K562 (cell line): Measurements from ENCODE around the gene MALRD1. TPM values are rescaled to one million over a fixed set of nuclear protein-coding genes. Genes with fewer than 3 reads are reported as not detected.

ENCODE experiments used
- ATAC-seq: fragments of 200-7000 bp; cut with Tn5 transposase; 3 replicates; pipeline ENCODE4 v1.9.1; 2020; ENCODE audit warnings: moderate library complexity
- BruUV-seq: library from RNA; stranded (reverse); fragments of 400-500 nt; replicated peaks from 2 replicates; lab custom pipeline; 2021; lab: Mats Ljungman, UMichigan
- CTCF ChIA-PET: fragments of 300-600 bp; formaldehyde crosslinking; extraction: SDS; loops from one replicate; lab custom pipeline; 2021; ENCODE audit warnings: low intra/inter-chr PET ratio; lab: Yijun Ruan, JAX
- POLR2A ChIA-PET: fragments of 300-600, 350-650 bp; sonication (Branson Sonifier 250); formaldehyde crosslinking; extraction: SDS; loops from one replicate; lab custom pipeline; 2021; ENCODE audit warnings: antibody characterized with exemption, inconsistent platforms; lab: Yijun Ruan, JAX
- DNase-seq, 4 experiments: peaks; one replicate each; pipeline versions ENCODE4 v3.0.0 to v3.0.0-alpha.2; 2011 to 2018; ENCODE audit warnings: low spot score in 3 of 4, mixed read lengths in 3 of 4; ENCODE audit errors: extremely low read depth in 1 of 4
- FAIRE-seq: peaks from 2 replicates; lab custom pipeline; 2011; peaks lifted over from hg19 to GRCh38; lab: Jason Lieb, UNC
- H2AFZ ChIP-seq: 2 replicates; pipeline ENCODE4 v1.6.0; 2011; ENCODE audit warnings: low read depth, low read length, control low read depth, inconsistent platforms
- H3K27ac ChIP-seq: fragments of 200-600 bp; 3 replicates; pipeline ENCODE4 v1.8.0; 2011; ENCODE audit warnings: low read depth, mild to moderate bottlenecking, control low read depth, inconsistent platforms, low read length, moderate library complexity, mixed read lengths; ENCODE audit errors: extremely low read depth
- H3K27me3 ChIP-seq, 2 experiments: fragments of 300-600 bp in 1 of 2; 2 replicates in 1 of 2; 3 replicates in 1 of 2; pipeline versions ENCODE4 v1.6.0 to v1.8.0; 2011; ENCODE audit warnings: inconsistent platforms in 2 of 2, low read length in 2 of 2, mild to moderate bottlenecking in 1 of 2, mixed read lengths in 1 of 2, moderate library complexity in 1 of 2; ENCODE audit not compliant: control insufficient read depth in 2 of 2, insufficient read depth in 2 of 2
- H3K36me3 ChIP-seq: fragments of 300-600 bp; 3 replicates; pipeline ENCODE4 v1.8.0; 2011; ENCODE audit warnings: mild to moderate bottlenecking, low read length, inconsistent platforms; ENCODE audit not compliant: control insufficient read depth, insufficient read depth
- H3K4me1 ChIP-seq, 2 experiments: fragments of 200-600 bp in 1 of 2; replicated peaks in 1 of 2; 2 replicates in 1 of 2; 3 replicates in 1 of 2; pipeline versions ENCODE4 v1.5.1 to v1.8.0; 2011; ENCODE audit warnings: inconsistent platforms in 2 of 2, low read length in 2 of 2, mild to moderate bottlenecking in 1 of 2, mixed read lengths in 1 of 2, moderate library complexity in 1 of 2; ENCODE audit not compliant: control insufficient read depth in 2 of 2, insufficient read depth in 2 of 2
- H3K4me2 ChIP-seq: 2 replicates; pipeline ENCODE4 v1.6.1; 2011; ENCODE audit warnings: low read length, control low read depth, inconsistent platforms, mixed read lengths; ENCODE audit not compliant: insufficient read depth
- H3K4me3 ChIP-seq: fragments of 200-600 bp; sonication (generic), shearing (Covaris generic); 2 replicates; pipeline ENCODE4 v1.5.1; 2016; ENCODE audit warnings: control low read depth, inconsistent platforms
- H3K79me2 ChIP-seq: fragments of 200-600 bp; 3 replicates; pipeline ENCODE4 v1.8.0; 2011; ENCODE audit warnings: low read length, inconsistent platforms; ENCODE audit not compliant: control insufficient read depth, insufficient read depth
- H3K9ac ChIP-seq, 2 experiments: 2 replicates each; pipeline versions ENCODE4 v1.6.0 to v1.6.1; 2011; ENCODE audit warnings: low read depth in 2 of 2, low read length in 2 of 2, control low read depth in 1 of 2, inconsistent platforms in 1 of 2, mild to moderate bottlenecking in 1 of 2, mixed read lengths in 1 of 2; ENCODE audit not compliant: insufficient read depth in 1 of 2
- H3K9me1 ChIP-seq: one replicate; pipeline ENCODE4 v1.6.0; 2011; ENCODE audit warnings: inconsistent platforms, mild to moderate bottlenecking, low read length, moderate library complexity; ENCODE audit not compliant: control insufficient read depth, insufficient read depth
- H3K9me3 ChIP-seq: replicated peaks from 2 replicates; pipeline ENCODE4 v1.5.1; 2011; ENCODE audit warnings: low read depth, low read length, inconsistent platforms; ENCODE audit not compliant: control insufficient read depth, insufficient read depth
- H4K20me1 ChIP-seq: replicated peaks from 2 replicates; pipeline ENCODE4 v1.6.1; 2011; ENCODE audit warnings: low read length, inconsistent platforms, mixed read lengths; ENCODE audit not compliant: control insufficient read depth, insufficient read depth
- ASH1L ChIP-seq: fragments of 450-650 bp; IDR thresholded peaks from 2 replicates; pipeline ENCODE4 v1.6.1; 2018; ENCODE audit warnings: borderline replicate concordance, mild to moderate bottlenecking, low read depth; ENCODE audit not compliant: partially characterized antibody
- ATF3 ChIP-seq, 2 experiments: fragments of 450-650 bp in 1 of 2; sonication (generic) in 1 of 2; formaldehyde crosslinking in 1 of 2; IDR thresholded peaks in 1 of 2; conservative IDR thresholded peaks in 1 of 2; 2 replicates each; pipeline versions ENCODE4 v1.6.1 to v1.8.1; 2016 to 2023; ENCODE audit warnings: mild to moderate bottlenecking in 2 of 2, moderate library complexity in 2 of 2, inconsistent platforms in 1 of 2, missing genetic modification reagents in 1 of 2
- CTBP1 ChIP-seq: fragments of 450-650 bp; IDR thresholded peaks from 2 replicates; pipeline ENCODE4 v1.6.1; 2016; ENCODE audit warnings: borderline replicate concordance
- ELF4 ChIP-seq: fragments of 450-650 bp; formaldehyde crosslinking; IDR thresholded peaks from 2 replicates; pipeline ENCODE4 v1.4.0; 2022; ENCODE audit warnings: missing genetic modification characterization
- GATAD2A ChIP-seq: fragments of 450-650 bp; IDR thresholded peaks from 2 replicates; pipeline ENCODE4 v1.6.1; 2017
- GMEB1 ChIP-seq: fragments of 250-450 bp; sonication (Bioruptor Pico); IDR thresholded peaks from 2 replicates; pipeline ENCODE4 v1.4.0; 2020; ENCODE audit warnings: mild to moderate bottlenecking
- GTF2F1 ChIP-seq: IDR thresholded peaks from 2 replicates; pipeline ENCODE4 v1.6.1; 2011; ENCODE audit warnings: low read depth, low read length, improper control_type of control experiment
- HNRNPUL1 ChIP-seq: fragments of 200-400 bp; formaldehyde crosslinking; IDR thresholded peaks from 2 replicates; pipeline ENCODE4 v1.6.1; 2017; ENCODE audit warnings: low read length
- MAFG ChIP-seq: fragments of 450-650 bp; conservative IDR thresholded peaks from 2 replicates; pipeline ENCODE4 v1.6.1; 2016; ENCODE audit warnings: missing genetic modification characterization, missing compliant biosample characterization
- NFE2 ChIP-seq: IDR thresholded peaks from 2 replicates; pipeline ENCODE4 v1.6.1; 2014; ENCODE audit warnings: antibody characterized with exemption, low read depth
- PHF20 ChIP-seq: fragments of 450-650 bp; IDR thresholded peaks from 2 replicates; pipeline ENCODE4 v1.6.1; 2018; ENCODE audit not compliant: partially characterized antibody
- TCFL5 ChIP-seq: fragments of 250-450 bp; sonication (Bioruptor Pico); conservative IDR thresholded peaks from 2 replicates; pipeline ENCODE4 v1.6.1; 2021; ENCODE audit warnings: mild to moderate bottlenecking, moderate library complexity, matching md5 sums
- ZNF12 ChIP-seq: sonication (generic); formaldehyde crosslinking; IDR thresholded peaks from 2 replicates; pipeline ENCODE4 v1.4.0; 2020; ENCODE audit warnings: mild to moderate bottlenecking, missing genetic modification reagents
- ZNF184 ChIP-seq: sonication (generic); formaldehyde crosslinking; IDR thresholded peaks from 2 replicates; pipeline ENCODE4 v1.5.0; 2020; ENCODE audit warnings: missing genetic modification reagents
- whole genome bisulfite sequencing: fragments of 100-300 bp; shearing (Covaris generic); methylation state at CpG from one replicate; pipeline ENCODE4 v1.1.6; 2016; ENCODE audit warnings: low coverage, mixed read lengths; ENCODE audit not compliant: insufficient coverage; ENCODE audit errors: missing lambda C conversion rate; 5-methylcytosine and 5-hydroxymethylcytosine counted together
- in situ Hi-C: fragments of 300-500 bp; cut with MboI; formaldehyde crosslinking; loops from 4 replicates; pipeline ENCODE4 v1.15.0; 2018; ENCODE audit warnings: inconsistent platforms, mixed read lengths
- intact Hi-C: fragments of 100-400 bp; cut with micrococcal nuclease; formaldehyde crosslinking; loops from 2 replicates; pipeline ENCODE4 v1.14.2; 2022
- polyA plus RNA-seq, 8 experiments: library from polyadenylated mRNA; depleted of rRNA in 4 of 8; stranded (reverse) in 5 of 8; unstranded in 3 of 8; fragments of >200 nt; fragmentation: Nextera tagmentation in 2 of 8; fragmentation: Illumina TruSeq in 1 of 8; extraction: Ambion mirVana in 2 of 8; extraction: Trizol in 1 of 8; gene quantifications; 2 replicates each; pipeline versions ENCODE4 v1.2.1 to v1.2.3, GENCODE V29; 2011 to 2014; ENCODE audit warnings: inconsistent platforms in 1 of 8, missing spikeins in 1 of 8
- total RNA-seq, 7 experiments: library from RNA; depleted of rRNA in 6 of 7; stranded (reverse); fragments of >200 nt in 6 of 7; fragmentation: Illumina TruSeq in 2 of 7; extraction: Trizol in 2 of 7; gene quantifications; 2 replicates each; pipeline versions ENCODE4 v1.2.1 to v1.2.3, GENCODE V29; 2011 to 2021; ENCODE audit warnings: low replicate concordance in 1 of 7
- TF ChIP-seq, protein P1 (sequence below): fragments of 250-450 bp; sonication (Bioruptor Pico); IDR thresholded peaks from 2 replicates; pipeline ENCODE4 v1.9.0; 2021; ENCODE audit warnings: mild to moderate bottlenecking, inconsistent platforms

The MALRD1 gene
- total and polyA plus RNA-seq, 9 of the 15 experiments (the other 6 are each of a cell fraction or from before 2014, with no cell fraction given): not detected

GRCh38 chr10:19498393-19499290, 450.0 kb downstream of the MALRD1 start (continued):
- TF ChIP-seq MAFG (tag) (no peak), NFE2 (no peak)

GRCh38 chr10:19499291-19499770, 450.7 kb downstream of the MALRD1 start:
- POLR2A ChIA-PET: no interaction called here
- H3K27me3 ChIP-seq: no peaks in the 10 kb centered on the region
- H3K9me3 ChIP-seq: no peaks in the 10 kb centered on the region
- no peak overlapping the region for H3K4me2 ChIP-seq
- no peak overlapping the region for H3K9ac ChIP-seq
- DNase-seq (no peak), ATAC-seq (no peak), FAIRE-seq (no peak)
- CTCF ChIA-PET: no interaction called here
- H3K79me2 ChIP-seq: no peaks in the 10 kb centered on the region
- H4K20me1 ChIP-seq: no peaks in the 10 kb centered on the region
- no peak overlapping the region for H3K27ac ChIP-seq
- H2AFZ ChIP-seq: no peak overlapping the region
- WGBS: 0% methylated on average over 1 of the region's 1 CpG
- H3K4me3 ChIP-seq: no peak overlapping the region
- no TSS peak for BruUV-seq
- intact Hi-C loops (no loop called here), in situ Hi-C loops (no loop called here)
- H3K36me3 ChIP-seq: no peaks in the 10 kb centered on the region
- H3K9me1 ChIP-seq: no peaks in the 10 kb centered on the region
- H3K4me1 ChIP-seq: no peaks in the 10 kb centered on the region
- no peak for TF ChIP-seq PHF20
- no peak for TF ChIP-seq CTBP1
- TF ChIP-seq, protein P1, sequence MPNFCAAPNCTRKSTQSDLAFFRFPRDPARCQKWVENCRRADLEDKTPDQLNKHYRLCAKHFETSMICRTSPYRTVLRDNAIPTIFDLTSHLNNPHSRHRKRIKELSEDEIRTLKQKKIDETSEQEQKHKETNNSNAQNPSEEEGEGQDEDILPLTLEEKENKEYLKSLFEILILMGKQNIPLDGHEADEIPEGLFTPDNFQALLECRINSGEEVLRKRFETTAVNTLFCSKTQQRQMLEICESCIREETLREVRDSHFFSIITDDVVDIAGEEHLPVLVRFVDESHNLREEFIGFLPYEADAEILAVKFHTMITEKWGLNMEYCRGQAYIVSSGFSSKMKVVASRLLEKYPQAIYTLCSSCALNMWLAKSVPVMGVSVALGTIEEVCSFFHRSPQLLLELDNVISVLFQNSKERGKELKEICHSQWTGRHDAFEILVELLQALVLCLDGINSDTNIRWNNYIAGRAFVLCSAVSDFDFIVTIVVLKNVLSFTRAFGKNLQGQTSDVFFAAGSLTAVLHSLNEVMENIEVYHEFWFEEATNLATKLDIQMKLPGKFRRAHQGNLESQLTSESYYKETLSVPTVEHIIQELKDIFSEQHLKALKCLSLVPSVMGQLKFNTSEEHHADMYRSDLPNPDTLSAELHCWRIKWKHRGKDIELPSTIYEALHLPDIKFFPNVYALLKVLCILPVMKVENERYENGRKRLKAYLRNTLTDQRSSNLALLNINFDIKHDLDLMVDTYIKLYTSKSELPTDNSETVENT: no peak
- TF ChIP-seq ASH1L: no peak
- no peak for TF ChIP-seq ZNF12 (CRISPR knock-in tag)
- no peak for TF ChIP-seq GMEB1 (CRISPR knock-in tag)
- TF ChIP-seq ZNF184 (CRISPR knock-in tag): no peak
- no peak for TF ChIP-seq TCFL5
- no peak for TF ChIP-seq ELF4 (CRISPR knock-in tag)
- TF ChIP-seq HNRNPUL1: no peak
- no peak for TF ChIP-seq ATF3 (IDR thresholded peaks at IDR 0.05)
- no peak for TF ChIP-seq ATF3 (CRISPR knock-in tag; conservative IDR thresholded peaks at IDR 0.05)
- no peak for TF ChIP-seq GATAD2A
- TF ChIP-seq GTF2F1: no peak
